GM13977 (cell line): Measurements from ENCODE around the gene JAKMIP1.

Experiments used
- DNase-seq: peaks from one replicate; pipeline ENCODE4 v3.0.0; 2012; ENCODE audit warnings: low spot score
- CTCF ChIP-seq: IDR thresholded peaks from 2 replicates; pipeline ENCODE4 v1.5.1; 2012; ENCODE audit warnings: mild to moderate bottlenecking, control low read depth; ENCODE audit not compliant: insufficient read depth; ENCODE audit errors: extremely low read depth, missing control alignments
- in situ Hi-C: fragments of 300-500 bp; cut with MboI; formaldehyde crosslinking; loops from one replicate; pipeline ENCODE4 v1.12.0; 2022; ENCODE audit warnings: low sequenced_read_pairs, low pct_unique_long_range_greater_than_20kb, mixed read lengths, inconsistent platforms; ENCODE audit not compliant: unreplicated experiment

JAKMIP1 gene

DNA sequence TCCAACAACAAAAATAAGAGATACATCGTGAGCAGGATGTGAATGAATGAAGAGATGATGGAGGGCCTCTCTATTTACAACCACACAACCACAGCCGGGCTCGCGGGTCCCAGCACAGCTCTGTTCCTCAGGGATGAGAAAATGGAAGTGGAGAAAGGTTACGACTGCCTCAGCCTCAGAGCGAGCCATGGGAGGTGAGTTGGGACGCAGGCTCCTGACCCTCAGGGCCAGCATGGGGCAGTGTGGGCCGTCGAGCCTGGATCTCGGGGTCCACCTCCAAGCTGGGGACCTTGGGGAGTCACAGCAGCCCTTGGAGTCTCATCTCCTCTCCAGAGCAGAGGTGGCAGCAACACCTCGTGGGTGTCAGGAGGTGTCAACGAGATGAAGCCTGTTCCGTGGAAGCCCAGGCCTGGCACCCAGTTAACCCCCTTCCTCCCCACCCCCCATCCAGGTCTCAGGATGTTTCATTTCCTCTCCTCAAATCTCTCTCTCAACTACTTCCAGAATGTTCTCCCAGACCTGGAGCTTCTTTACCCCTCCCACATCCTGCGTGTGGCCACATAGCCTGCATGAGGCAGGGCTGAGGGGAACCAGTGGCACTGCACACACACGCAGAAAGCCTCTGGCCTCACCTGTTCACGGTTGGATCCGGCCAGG lies 208.1 kb downstream of the JAKMIP1 start:
- in situ Hi-C loops: no loop called here
- DNase-seq: no peak
- TF ChIP-seq CTCF: no peak

GRCh38 chr4:5991405-5991804 lies 208.9 kb downstream of the JAKMIP1 start:
- DNase-seq: no peak
- TF ChIP-seq CTCF: no peak
- in situ Hi-C loops: no loop called here

- TF ChIP-seq CTCF: no peak
- DNase-seq: no peak
- in situ Hi-C loops: no loop called here
Measured at GRCh38 chr4:5990446-5991160, 209.7 kb downstream of the JAKMIP1 start.

DNA sequence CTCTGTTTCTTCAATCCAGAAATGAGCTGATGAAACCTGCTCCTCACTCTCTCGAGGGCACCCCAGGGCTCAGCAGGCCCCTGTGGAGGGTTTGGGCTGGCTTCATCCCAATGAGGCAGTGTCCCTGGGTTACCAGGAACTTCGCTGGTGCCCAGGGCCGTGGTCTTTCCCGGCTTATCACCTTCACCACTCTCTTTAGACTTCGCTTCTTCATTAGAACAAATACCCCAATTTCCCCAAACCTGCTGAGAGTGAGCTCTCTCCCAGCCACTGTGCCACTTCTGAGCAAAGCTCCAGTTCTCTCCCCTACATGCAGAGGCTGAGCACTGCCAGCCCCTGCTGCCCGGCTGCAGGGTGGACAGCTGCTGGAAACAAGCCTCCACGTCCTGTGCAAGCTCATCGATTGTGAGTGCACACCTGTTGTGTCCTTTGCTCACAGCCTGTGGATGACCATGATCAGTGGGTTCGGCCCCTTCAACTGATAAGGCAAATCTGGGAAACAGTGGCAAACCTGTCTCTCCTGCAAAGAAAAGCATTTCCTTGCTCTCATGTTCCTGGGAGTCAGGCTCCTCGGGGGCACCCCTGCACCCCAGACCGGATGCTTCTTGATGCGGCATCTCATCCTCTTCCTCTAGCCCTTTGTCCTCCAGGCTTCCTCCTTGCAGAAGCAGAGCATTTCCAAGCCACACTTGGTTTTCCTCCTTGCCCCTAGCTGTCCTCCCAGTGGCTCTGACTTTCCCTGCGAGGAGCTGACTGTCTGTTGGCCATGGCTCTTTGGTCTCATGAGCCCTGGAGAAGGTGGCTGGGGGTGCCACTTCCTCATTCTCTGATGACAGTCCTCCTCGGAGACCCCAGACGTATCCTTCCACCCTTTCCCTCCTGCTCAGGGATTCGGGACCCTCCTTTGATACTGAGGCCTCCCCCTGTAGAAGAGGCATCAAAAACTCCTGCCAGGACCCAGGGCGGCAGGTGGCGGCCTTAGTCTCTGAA lies 210.8 kb downstream of the JAKMIP1 start:
- TF ChIP-seq CTCF: no peak
- DNase-seq: no peak
- in situ Hi-C loops: no loop called here

DNA sequence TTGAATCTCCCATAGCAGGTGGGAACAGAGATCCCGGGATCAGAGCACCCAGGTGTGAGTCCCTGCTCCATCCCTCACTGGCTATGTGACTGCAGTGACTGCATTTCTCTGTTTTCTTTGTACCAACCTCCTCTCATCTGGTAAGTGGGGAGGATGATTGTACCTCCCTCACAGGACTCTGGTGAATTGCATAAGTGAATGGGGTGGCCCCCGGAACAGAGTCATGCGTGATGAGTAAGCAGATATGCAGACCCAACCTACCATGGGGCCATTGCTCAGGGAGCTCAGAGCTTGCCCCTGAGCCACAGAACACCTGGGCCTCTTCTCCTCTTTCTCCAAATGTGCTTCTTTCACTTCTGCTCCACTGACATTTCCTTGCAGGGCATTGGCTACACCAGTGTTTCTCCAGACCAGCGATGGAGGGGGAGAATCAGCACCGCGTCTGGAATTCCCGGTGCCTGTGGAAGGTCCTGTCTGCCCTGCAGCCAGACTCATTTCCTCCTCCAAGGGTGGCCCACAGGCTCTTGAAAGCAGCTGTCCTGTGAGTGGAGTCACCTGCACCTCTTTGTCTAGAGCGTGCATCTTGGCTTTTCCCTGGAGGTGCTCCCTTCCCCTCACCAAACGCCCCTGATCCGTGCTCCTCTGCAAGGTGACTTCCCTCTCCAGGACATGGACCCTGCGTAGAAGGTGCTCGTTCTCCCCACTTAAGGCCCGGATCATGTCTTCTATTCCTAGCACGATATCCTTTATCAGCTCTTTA lies 212.1 kb downstream of the JAKMIP1 start:
- TF ChIP-seq CTCF: no peak
- in situ Hi-C loops: no loop called here
- no peak for DNase-seq

DNA sequence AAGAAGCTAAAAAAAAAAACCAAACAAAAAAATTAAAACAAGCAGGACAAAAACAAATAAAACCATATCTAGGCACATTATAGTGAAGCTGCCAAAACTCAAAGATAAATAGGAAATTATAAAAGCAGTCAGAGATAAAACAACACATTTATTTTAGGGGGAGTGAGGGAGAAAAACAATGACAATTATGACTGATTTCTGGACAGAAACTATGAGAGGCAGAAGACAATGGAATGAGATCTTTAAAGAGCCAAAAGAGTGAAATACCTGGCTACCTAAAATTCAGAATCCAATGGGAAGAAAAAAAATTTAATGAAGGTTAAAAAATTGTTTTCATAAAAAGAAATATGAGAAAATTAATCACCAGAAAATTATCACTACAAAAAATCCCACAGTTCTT lies 215.5 kb downstream of the JAKMIP1 start:
- TF ChIP-seq CTCF: no peak
- no peak for DNase-seq
- in situ Hi-C loops: no loop called here
